Esophagus squamous epithelium (tissue), 4 donors: ENCODE measurements around the gene ADAM19.

Source experiments
- CTCF ChIP-seq, 6 experiments: fragments of 450-650 bp in 4 of 6; fragments of 200-600 bp in 2 of 6; sonication (generic) in 2 of 6; IDR thresholded peaks; one replicate each; pipeline ENCODE4 v1.5.1; 2016 to 2019; ENCODE audit warnings: antibody characterized with exemption in 6 of 6, mild to moderate bottlenecking in 4 of 6, moderate library complexity in 4 of 6
- POLR2A ChIP-seq, 4 donors: fragments of 450-650 bp; IDR thresholded peaks; one replicate each; pipeline ENCODE4 v1.6.1; 2017; ENCODE audit warnings: antibody characterized with exemption in 4 of 4, mild to moderate bottlenecking in 4 of 4, moderate library complexity in 3 of 4

- TF ChIP-seq CTCF (IDR thresholded peaks at IDR 0.05) = no peak
- TF ChIP-seq POLR2A (IDR thresholded peaks at IDR 0.05) = no peak
Observed at GRCh38 chr5:157485340-157485739, 90.2 kb downstream of the ADAM19 start.
